Stimulated activated naive B cell treated with anti-CD40 and anti-IgM and Interleukin-4, amounts not matched to agents 10 μg/mL and 1 μg/mL and 100 μg/mL, for 72 hours (primary cell): Measurements from ENCODE around the gene PAK6.

ENCODE experiments used
- ATAC-seq, 2 donors: fragments of 150-1000 bp; cut with Tn5 transposase; replicated peaks; 2 replicates each; pipeline ENCODE4 v1.10.0; 2021; ENCODE audit warnings: moderate library complexity in 1 of 2
- DNase-seq: peaks from one replicate; pipeline ENCODE4 v3.0.0; 2021
- H3K27ac Mint-ChIP-seq: one replicate; pipeline ENCODE4 v1.8.0; 2022; ENCODE audit warnings: mild to moderate bottlenecking, mixed read lengths
- H3K27me3 Mint-ChIP-seq, 2 donors: one replicate each; pipeline ENCODE4 v1.8.0; 2022; ENCODE audit warnings: mixed read lengths in 2 of 2
- H3K36me3 Mint-ChIP-seq, 2 donors: one replicate each; pipeline ENCODE4 v1.8.0; 2022; ENCODE audit warnings: mixed read lengths in 2 of 2, mild to moderate bottlenecking in 1 of 2
- H3K4me1 Mint-ChIP-seq, 2 donors: one replicate each; pipeline ENCODE4 v1.8.0; 2022; ENCODE audit warnings: mixed read lengths in 2 of 2, mild to moderate bottlenecking in 1 of 2
- H3K4me3 Mint-ChIP-seq, 2 donors: one replicate each; pipeline ENCODE4 v1.8.0; 2022; ENCODE audit warnings: mild to moderate bottlenecking in 2 of 2, mixed read lengths in 2 of 2, moderate library complexity in 1 of 2
- H3K9me3 Mint-ChIP-seq, 2 donors: one replicate each; pipeline ENCODE4 v1.8.0; 2022; ENCODE audit warnings: mixed read lengths in 2 of 2, mild to moderate bottlenecking in 1 of 2

PAK6 gene

GRCh38 chr15:40256638-40257235 is 17.9 kb downstream of the PAK6 start:
- DNase-seq (no peak), ATAC-seq (no peak)

DNA sequence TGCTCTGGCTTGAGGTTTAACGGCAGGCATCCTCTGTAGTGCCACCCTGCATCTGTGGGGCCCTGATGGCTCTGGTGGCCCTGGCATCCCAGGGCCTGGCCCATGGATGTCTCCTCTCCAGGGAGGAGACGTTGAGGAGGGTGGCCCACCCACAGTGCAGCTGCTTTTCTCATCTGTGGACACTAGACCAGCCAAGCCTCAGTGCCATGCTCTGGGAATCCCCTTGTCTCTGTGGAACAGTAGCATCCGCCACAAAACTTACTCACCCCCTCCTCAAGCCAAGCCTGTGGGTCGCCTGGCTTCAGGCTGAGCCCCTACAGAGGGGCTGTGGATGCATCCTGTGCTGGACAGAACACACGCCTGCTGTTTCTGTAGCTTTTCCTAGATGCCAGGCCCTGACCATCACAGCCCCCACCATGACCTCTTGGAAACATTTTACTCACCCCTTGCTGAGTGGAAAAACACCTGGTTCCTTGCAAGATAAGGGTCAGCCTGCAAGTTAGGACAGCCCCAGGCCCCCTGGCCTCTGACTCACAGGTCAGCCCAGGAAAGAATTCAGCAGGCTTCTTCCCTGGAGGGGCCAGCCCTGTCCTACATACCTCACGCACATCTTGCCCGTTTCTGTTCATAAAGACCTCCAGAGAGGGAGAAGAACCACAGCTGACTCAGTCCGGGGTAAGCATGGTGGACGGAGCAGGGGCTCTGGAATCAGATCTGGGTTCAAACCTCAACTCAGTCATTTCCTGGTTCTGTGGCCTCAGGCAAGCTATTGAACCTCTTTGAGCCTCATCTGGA is 19.0 kb downstream of the PAK6 start:
- no peak overlapping the region for H3K27ac Mint-ChIP-seq
- H3K4me3 Mint-ChIP-seq = no peak overlapping the region
- no peaks in the 10 kb centered on the region for H3K9me3 Mint-ChIP-seq
- peaks cover 20 to 30% of the 10 kb centered on the region in 2 donors for H3K27me3 Mint-ChIP-seq
- no peaks in the 10 kb centered on the region for H3K36me3 Mint-ChIP-seq
- ATAC-seq (no peak), DNase-seq (no peak)
- H3K4me1 Mint-ChIP-seq = peaks cover 8 to 11% of the 10 kb centered on the region in 2 donors

More at GRCh38 chr15:40256638-40257235, 17.9 kb downstream of the PAK6 start:
- Mint-ChIP-seq H3K4me3 (no peak overlapping the region), H3K27me3 (peaks cover 23 to 37% of the 10 kb centered on the region in 2 donors), H3K27ac (no peak overlapping the region), H3K36me3 (no peaks in the 10 kb centered on the region), H3K9me3 (no peaks in the 10 kb centered on the region), H3K4me1 (peaks cover 8 to 12% of the 10 kb centered on the region in 2 donors)

- ATAC-seq (no peak), DNase-seq (no peak)
- Mint-ChIP-seq H3K4me3 (no peak overlapping the region), H3K9me3 (no peaks in the 10 kb centered on the region), H3K4me1 (peaks cover 3 to 4% of the 10 kb centered on the region in 2 donors), H3K27ac (no peak overlapping the region), H3K27me3 (peaks cover 13 to 23% of the 10 kb centered on the region in 2 donors), H3K36me3 (no peaks in the 10 kb centered on the region)
Measured at GRCh38 chr15:40258544-40258943, 19.7 kb downstream of the PAK6 start.

DNA sequence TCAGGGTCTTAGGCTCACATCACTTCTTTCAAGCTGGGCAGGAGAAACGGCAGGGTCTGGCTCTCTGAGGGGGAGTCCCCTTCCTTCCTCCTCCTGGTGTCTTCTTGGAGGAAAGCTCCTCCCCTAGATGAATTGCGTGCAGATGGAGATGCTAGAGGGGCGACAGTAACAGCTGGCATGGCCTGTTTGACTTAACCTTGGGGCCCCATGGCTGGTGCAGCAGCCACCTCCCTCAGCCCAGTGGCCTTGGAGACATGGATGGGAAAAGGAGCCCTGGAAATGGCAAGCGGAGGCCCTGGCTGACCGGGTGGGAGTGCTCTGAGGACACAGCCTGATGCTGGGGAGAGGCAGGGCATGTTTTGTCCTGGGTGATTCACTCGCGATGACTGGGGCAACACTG is 20.2 kb downstream of the PAK6 start:
- no peak for DNase-seq
- no peak for ATAC-seq

GRCh38 chr15:40263024-40263754 is 24.3 kb downstream of the PAK6 start:
- Mint-ChIP-seq H3K4me1 (no peaks in the 10 kb centered on the region), H3K4me3 (no peak overlapping the region), H3K9me3 (no peaks in the 10 kb centered on the region), H3K27ac (no peak overlapping the region), H3K27me3 (peaks cover 5 to 6% of the 10 kb centered on the region in 2 donors), H3K36me3 (no peaks in the 10 kb centered on the region)
- no peak for ATAC-seq
- no peak for DNase-seq

More for the DNA sequence above, 20.2 kb downstream of the PAK6 start:
- Mint-ChIP-seq H3K4me3 (no peak overlapping the region), H3K4me1 (no peaks in the 10 kb centered on the region), H3K27ac (no peak overlapping the region), H3K36me3 (no peaks in the 10 kb centered on the region), H3K9me3 (no peaks in the 10 kb centered on the region), H3K27me3 (peaks cover 8 to 18% of the 10 kb centered on the region in 2 donors)

DNA sequence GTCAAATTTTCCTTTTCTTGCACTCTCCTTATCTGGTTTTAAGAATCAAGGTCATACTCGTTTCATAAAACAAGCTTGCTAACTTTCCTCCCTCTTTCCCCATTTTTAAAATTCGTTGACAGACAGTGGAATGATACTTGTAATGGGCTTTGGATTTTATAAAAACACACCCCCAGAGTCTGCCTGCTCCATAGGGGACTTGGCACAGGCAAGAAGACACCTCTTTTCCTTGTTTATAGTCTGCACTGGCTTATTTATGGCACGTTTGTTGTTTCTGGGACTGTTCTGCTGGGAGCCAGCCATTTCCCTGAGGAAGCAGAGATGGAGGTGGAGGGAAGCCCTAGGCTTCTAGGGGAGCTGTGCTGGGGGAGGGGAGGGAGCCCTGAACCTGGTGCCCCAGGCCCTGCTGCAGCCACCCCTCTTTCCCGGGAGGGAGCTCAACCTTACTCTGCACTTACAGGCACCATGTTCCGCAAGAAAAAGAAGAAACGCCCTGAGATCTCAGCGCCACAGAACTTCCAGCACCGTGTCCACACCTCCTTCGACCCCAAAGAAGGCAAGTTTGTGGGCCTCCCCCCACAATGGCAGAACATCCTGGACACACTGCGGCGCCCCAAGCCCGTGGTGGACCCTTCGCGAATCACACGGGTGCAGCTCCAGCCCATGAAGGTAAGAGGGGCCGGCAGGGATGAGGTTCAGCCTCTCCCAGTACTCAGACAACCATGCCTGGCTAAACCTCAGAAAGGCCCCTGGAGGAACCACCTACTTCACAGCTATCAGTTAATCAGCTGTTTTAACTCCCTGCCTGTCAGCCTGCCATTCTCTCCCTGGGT is 25.7 kb downstream of the PAK6 start:
- H3K27me3 Mint-ChIP-seq = no peaks in the 10 kb centered on the region
- DNase-seq (no peak), ATAC-seq (no peak)
- H3K27ac Mint-ChIP-seq = no peak overlapping the region
- H3K9me3 Mint-ChIP-seq = no peaks in the 10 kb centered on the region
- H3K36me3 Mint-ChIP-seq = no peaks in the 10 kb centered on the region
- no peaks in the 10 kb centered on the region for H3K4me1 Mint-ChIP-seq
- H3K4me3 Mint-ChIP-seq = no peak overlapping the region

- ATAC-seq = no peak
Measured at GRCh38 chr15:40265355-40265754, 26.5 kb downstream of the PAK6 start.

GRCh38 chr15:40265875-40266274 is 27.0 kb downstream of the PAK6 start:
- no peaks in the 10 kb centered on the region for H3K36me3 Mint-ChIP-seq
- H3K4me1 Mint-ChIP-seq = no peaks in the 10 kb centered on the region
- H3K9me3 Mint-ChIP-seq = no peaks in the 10 kb centered on the region
- no peak overlapping the region for H3K27ac Mint-ChIP-seq
- ATAC-seq (no peak), DNase-seq (no peak)
- no peaks in the 10 kb centered on the region for H3K27me3 Mint-ChIP-seq
- H3K4me3 Mint-ChIP-seq = no peak overlapping the region

More at GRCh38 chr15:40265355-40265754, 26.5 kb downstream of the PAK6 start:
- Mint-ChIP-seq H3K4me1 (no peaks in the 10 kb centered on the region), H3K36me3 (no peaks in the 10 kb centered on the region), H3K9me3 (no peaks in the 10 kb centered on the region), H3K27me3 (no peaks in the 10 kb centered on the region), H3K4me3 (no peak overlapping the region), H3K27ac (no peak overlapping the region)
- DNase-seq = no peak

DNA sequence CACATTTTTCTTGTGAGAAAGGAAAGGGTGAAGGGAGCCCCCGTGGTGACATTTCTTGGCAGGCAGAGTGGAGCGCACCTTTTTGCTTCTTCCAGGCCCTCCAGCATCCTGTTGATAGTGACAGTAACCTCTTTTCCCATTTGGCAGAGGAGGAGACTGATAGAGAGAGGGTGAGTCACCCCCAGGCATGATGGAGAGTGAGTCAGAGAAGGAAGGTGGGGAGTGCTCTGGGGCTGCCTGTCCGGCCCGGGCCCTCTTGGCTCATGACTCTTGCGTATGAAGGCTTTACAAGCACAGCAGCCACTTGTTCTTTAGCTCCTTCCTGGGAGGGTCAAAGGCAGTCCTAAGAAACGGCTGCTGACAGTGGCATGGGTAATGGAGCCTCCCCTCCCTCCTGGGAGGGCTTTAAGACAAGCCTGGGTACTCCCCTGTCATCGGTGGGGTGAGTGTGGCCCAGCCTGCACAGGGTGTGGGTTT is 28.0 kb downstream of the PAK6 start:
- H3K27me3 Mint-ChIP-seq = no peaks in the 10 kb centered on the region
- no peaks in the 10 kb centered on the region for H3K36me3 Mint-ChIP-seq
- ATAC-seq = no peak
- no peaks in the 10 kb centered on the region for H3K9me3 Mint-ChIP-seq
- DNase-seq = no peak
- H3K4me1 Mint-ChIP-seq = no peaks in the 10 kb centered on the region
- no peak overlapping the region for H3K27ac Mint-ChIP-seq
- no peak overlapping the region for H3K4me3 Mint-ChIP-seq

- DNase-seq = no peak
- H3K4me3 Mint-ChIP-seq = no peak overlapping the region
Measured at GRCh38 chr15:40267670-40268069, 28.8 kb downstream of the PAK6 start.

GRCh38 chr15:40269604-40270003 is 30.7 kb downstream of the PAK6 start:
- ATAC-seq (no peak), DNase-seq (no peak)
- H3K27me3 Mint-ChIP-seq = no peaks in the 10 kb centered on the region
- H3K4me3 Mint-ChIP-seq = no peak overlapping the region
- H3K36me3 Mint-ChIP-seq = no peaks in the 10 kb centered on the region
- H3K9me3 Mint-ChIP-seq = no peaks in the 10 kb centered on the region
- no peak overlapping the region for H3K27ac Mint-ChIP-seq
- H3K4me1 Mint-ChIP-seq = peaks cover 3% of the 10 kb centered on the region in 2 donors

More at GRCh38 chr15:40267670-40268069, 28.8 kb downstream of the PAK6 start:
- no peak overlapping the region for H3K27ac Mint-ChIP-seq
- no peak for ATAC-seq
- H3K27me3 Mint-ChIP-seq = no peaks in the 10 kb centered on the region
- H3K9me3 Mint-ChIP-seq = no peaks in the 10 kb centered on the region
- no peaks in the 10 kb centered on the region for H3K36me3 Mint-ChIP-seq
- H3K4me1 Mint-ChIP-seq = no peaks in the 10 kb centered on the region

DNA sequence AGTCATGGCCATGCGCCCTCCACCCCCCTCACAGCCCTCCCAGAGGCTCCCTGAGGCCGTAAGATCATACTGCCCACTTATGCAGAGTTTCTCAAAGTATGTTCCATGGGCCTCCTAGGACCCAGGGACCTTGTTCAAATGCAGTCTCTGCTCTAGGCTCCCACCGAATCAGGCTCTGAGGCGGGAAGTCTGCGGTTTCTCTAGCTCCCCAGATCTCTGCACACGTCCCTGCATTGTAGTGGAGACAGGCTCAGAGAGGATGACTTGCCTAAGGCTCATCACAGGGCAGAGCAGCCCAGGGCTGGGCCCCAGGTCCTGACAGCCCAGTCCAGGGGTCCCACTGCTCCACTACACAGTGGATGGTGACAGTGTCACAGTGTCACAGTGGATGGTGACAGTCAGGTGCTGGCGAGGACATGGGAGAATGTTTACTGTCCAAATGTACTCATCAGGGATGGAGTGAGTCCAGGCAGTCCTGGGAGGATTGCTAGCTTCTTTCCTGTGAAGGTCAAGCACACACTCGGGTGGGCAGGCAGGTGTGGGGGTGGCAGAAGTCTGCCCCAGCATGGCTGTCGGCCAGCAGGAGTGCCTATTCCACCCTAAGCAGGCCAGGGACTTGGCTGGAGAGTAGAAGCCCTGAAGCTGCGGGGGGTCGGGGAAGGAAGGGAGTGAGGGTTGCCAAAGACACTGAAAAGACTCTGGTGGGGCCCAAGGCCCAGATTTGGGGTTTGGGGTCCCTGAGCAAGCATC is 31.6 kb downstream of the PAK6 start:
- H3K27ac Mint-ChIP-seq = no peak overlapping the region
- no peak for DNase-seq

GRCh38 chr15:40271685-40272484 is 33.0 kb downstream of the PAK6 start:
- Mint-ChIP-seq H3K4me1 (peaks cover 13 to 19% of the 10 kb centered on the region in 2 donors), H3K4me3 (no peak overlapping the region), H3K27ac (no peak overlapping the region), H3K27me3 (peaks cover 0 to 12% of the 10 kb centered on the region in 2 donors), H3K36me3 (no peaks in the 10 kb centered on the region), H3K9me3 (no peaks in the 10 kb centered on the region)
- DNase-seq (no peak), ATAC-seq (no peak)

More for the DNA sequence above, 31.6 kb downstream of the PAK6 start:
- ATAC-seq = no peak
- no peaks in the 10 kb centered on the region for H3K36me3 Mint-ChIP-seq
- H3K4me1 Mint-ChIP-seq = peaks cover 6 to 7% of the 10 kb centered on the region in 2 donors
- no peak overlapping the region for H3K4me3 Mint-ChIP-seq
- H3K27me3 Mint-ChIP-seq = no peaks in the 10 kb centered on the region
- no peaks in the 10 kb centered on the region for H3K9me3 Mint-ChIP-seq
